ENCODE data around the gene UTP25.
"Not testable (repeated sequence)": the region's sequence is repeated elsewhere in the genome, so short reads cannot be mapped to it uniquely, and the experiment has no call there.

UTP25 gene

GRCh38 chr1:209871430-209871829, 43.7 kb downstream of the UTP25 start:
- DNase-seq (ENCODE audit: low spot score): no peak

GRCh38 chr1:209873067-209873799, 45.5 kb downstream of the UTP25 start:
- DNase-seq (ENCODE audit: low spot score): no peak

- DNase-seq (ENCODE audit: low spot score): no peak
Measured at GRCh38 chr1:209875515-209875914, 47.7 kb downstream of the UTP25 start.

GRCh38 chr1:209876078-209876800, 48.5 kb downstream of the UTP25 start:
- DNase-seq (ENCODE audit: low spot score): no peak

- DNase-seq (ENCODE audit: low spot score): no peak
Measured at GRCh38 chr1:209877087-209877764, 49.5 kb downstream of the UTP25 start.

- DNase-seq (ENCODE audit: low spot score): no peak
Measured at GRCh38 chr1:209878964-209879363, 51.2 kb downstream of the UTP25 start.

GRCh38 chr1:209879539-209879938, 51.8 kb downstream of the UTP25 start:
- DNase-seq (ENCODE audit: low spot score): no peak

- DNase-seq (ENCODE audit: low spot score): no peak
Measured at GRCh38 chr1:209880031-209880430, 52.3 kb downstream of the UTP25 start.

GRCh38 chr1:209881619-209882018, 53.8 kb downstream of the UTP25 start:
- no peak for DNase-seq (ENCODE audit: low spot score)

- no peak for DNase-seq (ENCODE audit: low spot score)
Measured at GRCh38 chr1:209882286-209882685, 54.5 kb downstream of the UTP25 start.

GRCh38 chr1:209882942-209883340, 55.2 kb downstream of the UTP25 start:
- no peak for DNase-seq (ENCODE audit: low spot score)

GRCh38 chr1:209883341-209883971, 55.7 kb downstream of the UTP25 start:
- no peak for DNase-seq (ENCODE audit: low spot score)

GRCh38 chr1:209884249-209884648, 56.5 kb downstream of the UTP25 start:
- no peak for DNase-seq (ENCODE audit: low spot score)

GRCh38 chr1:209884665-209885117, 56.9 kb downstream of the UTP25 start:
- no peak for DNase-seq (ENCODE audit: low spot score)

- DNase-seq (ENCODE audit: low spot score): no peak
Measured at GRCh38 chr1:209885403-209886218, 57.8 kb downstream of the UTP25 start.

GRCh38 chr1:209886219-209886536, 58.4 kb downstream of the UTP25 start:
- no peak for DNase-seq (ENCODE audit: low spot score)

GRCh38 chr1:209888291-209889076, 60.7 kb downstream of the UTP25 start:
- DNase-seq (ENCODE audit: low spot score): not testable (repeated sequence)

GRCh38 chr1:209889077-209889418, 61.3 kb downstream of the UTP25 start:
- DNase-seq (ENCODE audit: low spot score): no peak

GRCh38 chr1:209890641-209891330, 63.0 kb downstream of the UTP25 start:
- no peak for DNase-seq (ENCODE audit: low spot score)

- no peak for DNase-seq (ENCODE audit: low spot score)
Measured at GRCh38 chr1:209893751-209894150, 66.0 kb downstream of the UTP25 start.

Measured in CD4-positive, alpha-beta T cell treated with Interleukin-15 for 4 hours (primary cell).